ENCODE results near the gene IGFL4. TPM values are rescaled to one million over a fixed set of nuclear protein-coding genes. Genes with fewer than 3 reads are reported as not detected.

The IGFL4 gene
- total RNA-seq = 0.15 TPM in 1 of 2 replicates, not detected in the other

DNA sequence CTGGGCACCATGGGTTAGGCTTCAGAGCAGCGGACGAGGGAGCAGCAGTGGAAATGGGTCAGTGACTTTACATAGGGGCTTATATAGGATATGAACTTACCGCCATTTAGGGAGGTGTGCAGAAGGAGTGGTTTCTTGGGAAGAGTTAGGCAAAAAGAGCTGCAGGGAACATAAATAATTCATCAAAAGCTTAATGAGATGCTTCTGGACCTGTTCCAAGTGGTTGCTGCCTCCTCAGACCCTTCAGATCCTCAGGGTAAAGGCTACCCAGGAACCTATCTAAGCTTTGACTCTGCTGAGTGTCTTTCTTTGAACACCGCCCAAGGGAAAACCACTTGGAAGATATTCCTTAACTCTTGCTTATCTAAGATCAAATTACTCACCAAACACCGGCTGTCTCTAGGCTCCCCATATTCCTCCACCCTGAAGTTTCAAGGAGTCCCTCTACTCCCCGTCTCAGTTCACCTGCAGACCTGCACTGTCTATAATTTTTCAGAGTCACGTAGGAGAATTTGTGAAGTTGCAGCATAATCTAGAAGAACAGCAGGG is at the start of gene IGFL4:
Gene IGFL4, minus strand, starts transcription at position 51 of the 549 bp plus-strand sequence. Its CDS starts 40 bp downstream, at position 11.

DNA sequence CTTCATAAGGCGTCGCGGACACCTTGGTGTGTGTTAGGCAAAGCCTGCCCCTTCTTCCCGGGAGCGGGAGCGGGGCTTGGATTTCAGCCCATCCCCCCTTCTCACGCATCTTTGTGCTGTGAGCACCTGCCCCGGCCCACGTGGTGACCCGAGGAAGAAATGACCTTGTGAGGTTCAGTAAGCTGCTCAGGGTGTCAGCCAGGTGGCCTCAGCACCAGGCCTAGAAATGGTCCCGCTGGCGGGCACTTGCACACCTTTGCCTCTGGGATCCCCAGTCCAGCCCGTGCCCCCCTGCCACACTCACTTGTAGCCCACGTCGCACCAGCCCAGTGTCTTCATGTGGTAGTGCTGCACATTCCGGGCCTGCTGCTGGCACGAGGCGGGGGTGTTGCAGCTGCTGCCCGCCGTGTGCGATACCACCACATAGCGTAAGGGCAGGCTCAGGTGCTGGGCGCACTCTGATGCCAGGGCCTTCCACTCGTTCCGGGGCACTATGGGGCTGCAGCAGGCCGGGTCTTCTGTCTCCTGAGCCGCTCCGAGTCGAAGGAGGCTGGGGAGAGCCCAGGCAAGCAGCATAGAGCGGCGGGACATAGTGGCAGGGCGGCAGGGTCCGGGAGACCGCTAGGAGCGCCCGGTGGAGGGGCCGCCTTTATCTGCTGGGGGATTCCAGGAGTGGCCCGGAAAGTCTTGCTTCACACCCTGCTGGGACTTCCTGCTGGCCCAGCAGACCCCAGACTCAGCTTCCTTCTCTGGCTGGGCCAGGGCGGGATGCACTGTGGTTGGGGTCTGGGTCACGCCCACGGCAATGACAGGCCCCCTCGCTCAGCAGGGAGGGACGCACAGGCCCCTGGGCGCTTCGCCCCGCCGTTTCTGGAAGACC is 18.1 kb downstream of the IGFL4 start, which contains the start of gene PGLYRP1:
Gene PGLYRP1, minus strand, starts transcription at position 623 of the 880 bp plus-strand sequence. Its CDS starts 32 bp downstream, at position 591.

DNA sequence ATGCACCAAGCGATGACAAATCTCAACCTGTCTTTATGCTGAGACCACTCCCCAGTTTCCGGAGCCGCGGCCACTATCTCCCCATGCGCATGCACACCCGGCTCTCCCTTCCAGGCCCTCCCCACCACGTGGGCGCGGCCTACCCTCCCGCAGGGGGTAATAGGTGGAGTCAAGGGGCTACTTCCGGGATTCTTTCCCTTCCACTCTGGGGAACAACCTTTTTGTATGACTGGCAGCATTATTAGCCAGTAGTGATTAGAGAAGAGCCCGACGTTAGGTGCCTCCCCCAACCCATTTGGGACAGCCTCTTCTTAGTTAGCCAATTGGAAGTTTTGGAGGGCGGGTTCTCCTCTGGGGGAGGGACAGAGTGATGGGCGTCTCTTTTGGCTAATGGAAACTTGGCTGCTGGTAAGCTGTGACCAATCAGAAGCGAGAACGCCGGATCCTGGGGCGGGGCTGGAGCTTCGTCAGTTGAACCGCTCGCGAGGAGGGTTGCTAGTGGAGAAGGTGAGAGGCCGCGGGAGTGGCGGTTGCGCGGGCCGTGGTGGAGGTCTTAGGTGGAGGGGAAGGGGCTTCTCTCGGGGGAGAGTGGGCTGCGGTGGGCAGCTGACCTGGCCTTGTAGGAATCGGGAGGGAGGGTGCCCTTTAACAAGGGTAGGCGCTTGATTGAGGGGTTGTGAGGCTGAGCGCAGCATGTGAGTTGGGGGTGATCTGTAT is 45.6 kb downstream of the IGFL4 start, which contains the start of gene CCDC61:
Gene CCDC61, plus strand, starts transcription at position 470 of the 717 bp plus-strand sequence. CDS start 7,552 bp downstream, outside the sequence.

Other genes with a start within 250 kb of the IGFL4 start
- gene DMWD, start 248.2 kb downstream of the IGFL4 start, total RNA-seq = 18.5 and 20.1 TPM in 2 replicates
- gene RSPH6A, start 225.7 kb downstream of the IGFL4 start, total RNA-seq = 0.15 TPM in 1 of 2 replicates, not detected in the other
- gene SYMPK, start 177.9 kb downstream of the IGFL4 start, total RNA-seq = 23.1 and 32.1 TPM in 2 replicates
- gene FOXA3, start 176.7 kb downstream of the IGFL4 start, total RNA-seq = under 0.01 TPM in 1 of 2 replicates, not detected in the other
- 21.1 and 22.2 TPM in 2 replicates for gene IRF2BP1, start 154.9 kb downstream of the IGFL4 start, total RNA-seq
- 1.1 and 1.6 TPM in 2 replicates for gene MYPOP, start 138.4 kb downstream of the IGFL4 start, total RNA-seq
- gene NANOS2, start 126.2 kb downstream of the IGFL4 start, total RNA-seq = not detected in 2 replicates
- gene NOVA2, start 67.1 kb downstream of the IGFL4 start, total RNA-seq = 2.1 and 3.2 TPM in 2 replicates
- gene CCDC61, start 45.5 kb downstream of the IGFL4 start, total RNA-seq = 8.8 and 14.0 TPM in 2 replicates
- gene PGLYRP1, start 17.9 kb downstream of the IGFL4 start, total RNA-seq = not detected in 2 replicates
- 0.32 TPM in 1 of 2 replicates, not detected in the other for gene IGFL3, start 83.7 kb upstream of the IGFL4 start, total RNA-seq
- not detected in 2 replicates for gene IGFL2, start 107.2 kb upstream of the IGFL4 start, total RNA-seq
- not detected in 2 replicates for gene IGFL1, start 188.7 kb upstream of the IGFL4 start, total RNA-seq